ENCODE measurements around the gene KIF15.

GRCh38 chr3:44880284-44880683, 118.7 kb downstream of the KIF15 start:
- TF ChIP-seq CTCF (IDR thresholded peaks at IDR 0.05) (no peak), POLR2AphosphoS5 (IDR thresholded peaks at IDR 0.05) (no peak), POLR2A (IDR thresholded peaks at IDR 0.05) (no peak)

Data from stomach (tissue), 4 donors.